Endothelial cell of umbilical vein (primary cell): Measurements from ENCODE around the gene TMEM62. TPM values are rescaled to one million over a fixed set of nuclear protein-coding genes. Genes with fewer than 3 reads are reported as not detected.

Source experiments
- BruUV-seq: library from RNA; stranded (reverse); fragments of 400-500 nt; replicated peaks from 2 replicates; lab custom pipeline; 2021; lab: Mats Ljungman, UMichigan
- CTCF ChIA-PET: fragments of 300-600, 350-600 bp; sonication (Branson Sonifier 250); formaldehyde crosslinking; loops from one replicate; lab custom pipeline; 2021; ENCODE audit warnings: antibody characterized with exemption, inconsistent platforms; lab: Charles Lee
- POLR2A ChIA-PET: fragments of 300-600, 350-600 bp; sonication (Branson Sonifier 250); formaldehyde crosslinking; loops from one replicate; lab custom pipeline; 2021; ENCODE audit warnings: antibody characterized with exemption, inconsistent platforms; lab: Charles Lee
- DNase-seq: peaks from one replicate; pipeline ENCODE4 v3.0.0-alpha.2; 2011; ENCODE audit warnings: low read depth, low spot score
- FAIRE-seq: peaks from 2 replicates; lab custom pipeline; 2011; peaks lifted over from hg19 to GRCh38; lab: Jason Lieb, UNC
- H2AFZ ChIP-seq: 2 replicates; pipeline ENCODE4 v1.6.0; 2012; ENCODE audit warnings: low read depth, low read length, control low read depth, inconsistent platforms
- H3K27ac ChIP-seq: 2 replicates; pipeline ENCODE4 v1.5.1; 2011; ENCODE audit warnings: low read depth, mild to moderate bottlenecking, control low read depth, low read length, moderate library complexity; ENCODE audit not compliant: insufficient read depth
- H3K27me3 ChIP-seq, 2 experiments: 2 replicates each; pipeline versions ENCODE4 v1.6.0 to v1.6.1; 2011; ENCODE audit warnings: low read length in 2 of 2, mixed read lengths in 1 of 2; ENCODE audit not compliant: control insufficient read depth in 2 of 2, insufficient read depth in 2 of 2
- H3K36me3 ChIP-seq, 2 experiments: 2 replicates in 1 of 2; 3 replicates in 1 of 2; pipeline ENCODE4 v1.5.1; 2011; ENCODE audit warnings: low read length in 2 of 2, mild to moderate bottlenecking in 1 of 2, moderate library complexity in 1 of 2; ENCODE audit not compliant: control insufficient read depth in 2 of 2, insufficient read depth in 2 of 2; ENCODE audit errors: extremely low read depth in 1 of 2
- H3K4me1 ChIP-seq: 3 replicates; pipeline ENCODE4 v1.5.1; 2011; ENCODE audit warnings: mild to moderate bottlenecking, low read length; ENCODE audit not compliant: control insufficient read depth, insufficient read depth; ENCODE audit errors: extremely low read depth
- H3K4me2 ChIP-seq: 2 replicates; pipeline ENCODE4 v1.6.1; 2011; ENCODE audit warnings: low read length, control low read depth, mixed read lengths; ENCODE audit not compliant: insufficient read depth
- H3K4me3 ChIP-seq, 3 experiments: fragments of 200-600 bp in 1 of 3; sonication (generic), shearing (Covaris generic) in 1 of 3; replicated peaks in 1 of 3; 2 replicates each; pipeline ENCODE4 v1.5.1; 2011 to 2016; ENCODE audit warnings: control low read depth in 3 of 3, low read length in 3 of 3, mild to moderate bottlenecking in 2 of 3, inconsistent platforms in 1 of 3, low read depth in 1 of 3, moderate library complexity in 1 of 3; ENCODE audit not compliant: insufficient read depth in 1 of 3
- H3K79me2 ChIP-seq: 2 replicates; pipeline ENCODE4 v1.6.0; 2012; ENCODE audit warnings: low read length, inconsistent platforms; ENCODE audit not compliant: control insufficient read depth, insufficient read depth
- H3K9ac ChIP-seq: replicated peaks from 2 replicates; pipeline ENCODE3; 2011; ENCODE audit warnings: low read length, control low read depth; ENCODE audit not compliant: insufficient read depth; ENCODE audit errors: extremely low read depth
- H3K9me1 ChIP-seq: replicated peaks from 3 replicates; pipeline ENCODE4 v1.6.0; 2011; ENCODE audit warnings: mild to moderate bottlenecking, low read length; ENCODE audit not compliant: control insufficient read depth, insufficient read depth; ENCODE audit errors: extremely low read depth
- H3K9me3 ChIP-seq: replicated peaks from 2 replicates; pipeline ENCODE4 v1.5.1; 2012; ENCODE audit warnings: low read length, inconsistent platforms; ENCODE audit not compliant: control insufficient read depth, insufficient read depth
- H4K20me1 ChIP-seq: replicated peaks from 2 replicates; pipeline ENCODE3; 2011; ENCODE audit warnings: mild to moderate bottlenecking, low read length; ENCODE audit not compliant: control insufficient read depth, insufficient read depth; ENCODE audit errors: extremely low read depth
- CTCF ChIP-seq, 2 donors: IDR thresholded peaks; 1 replicate in 1 of 2; 2 replicates in 1 of 2; pipeline ENCODE4 v1.5.1; 2011; ENCODE audit warnings: low read length in 2 of 2, mild to moderate bottlenecking in 2 of 2, moderate library complexity in 2 of 2, control low read depth in 1 of 2, inconsistent platforms in 1 of 2, low read depth in 1 of 2; ENCODE audit not compliant: insufficient read depth in 1 of 2; ENCODE audit errors: extremely low read depth in 1 of 2
- EZH2 ChIP-seq: IDR thresholded peaks from 2 replicates; pipeline ENCODE4 v1.6.1; 2012; ENCODE audit warnings: borderline replicate concordance, low read depth, mild to moderate bottlenecking, moderate library complexity, low read length, inconsistent platforms; ENCODE audit not compliant: severe bottlenecking
- FOS ChIP-seq: IDR thresholded peaks from 2 replicates; pipeline ENCODE4 v1.6.1; 2011; ENCODE audit warnings: mild to moderate bottlenecking, low read length, moderate library complexity, borderline replicate concordance; ENCODE audit not compliant: insufficient read depth
- GATA2 ChIP-seq: IDR thresholded peaks from 2 replicates; pipeline ENCODE4 v1.7.0; 2011; ENCODE audit warnings: low read depth, mild to moderate bottlenecking, moderate library complexity, mixed read lengths, low read length; ENCODE audit not compliant: insufficient read length, insufficient read depth
- JUN ChIP-seq: IDR thresholded peaks from 2 replicates; pipeline ENCODE4 v1.6.1; 2011; ENCODE audit warnings: borderline replicate concordance, low read depth; ENCODE audit not compliant: insufficient read length, insufficient read depth
- MAX ChIP-seq: IDR thresholded peaks from 2 replicates; pipeline ENCODE4 v1.6.1; 2011; ENCODE audit not compliant: insufficient read depth, insufficient read length
- MYC ChIP-seq: IDR thresholded peaks from one replicate; pipeline ENCODE4 v1.6.1; 2011; ENCODE audit warnings: mild to moderate bottlenecking, low read depth, low read length
- POLR2A ChIP-seq: IDR thresholded peaks from 2 replicates; pipeline ENCODE4 v1.6.1; 2012; ENCODE audit warnings: low read depth, mild to moderate bottlenecking, control low read depth, low read length
- POLR2AphosphoS5 ChIP-seq: IDR thresholded peaks from 2 replicates; pipeline ENCODE4 v1.6.1; 2012; ENCODE audit warnings: low read depth, mild to moderate bottlenecking, control low read depth, low read length, moderate library complexity; ENCODE audit not compliant: insufficient read depth
- dilution Hi-C: fragments of 300-500 bp; cut with MboI; formaldehyde crosslinking; loops from one replicate; pipeline ENCODE4 v1.15.0; 2019; ENCODE audit warnings: low sequenced_read_pairs; ENCODE audit not compliant: extremely low pct_ligation_motif_present
- intact Hi-C: fragments of 100-400 bp; cut with micrococcal nuclease; formaldehyde crosslinking; loops from one replicate; pipeline ENCODE4 v1.10.0; 2022
- polyA plus RNA-seq, 4 experiments: library from polyadenylated mRNA; depleted of rRNA in 3 of 4; stranded (reverse) in 3 of 4; unstranded in 1 of 4; fragments of >200 nt; gene quantifications; 2 replicates each; pipeline versions ENCODE4 v1.2.1 to v1.2.3, GENCODE V29; 2011 to 2012; ENCODE audit warnings: missing spikeins in 1 of 4
- total RNA-seq: library from RNA; stranded (reverse); gene quantifications from 2 replicates; pipeline ENCODE4 v1.2.3, GENCODE V29; 2021

The TMEM62 gene
- total and polyA plus RNA-seq, 2 donors (not counting 3 experiments of a cell fraction or from before 2014, with no cell fraction given): 10.4 to 22.2 TPM

- CTCF ChIA-PET: interaction anchor here (1.2 kb wide), 1 partner anchor 159 kb away, joined by 3 read pairs; no protein-coding TSS in a partner anchor
- BruUV-seq: no TSS peak
Observed at GRCh38 chr15:43126356-43126755, 7.0 kb upstream of the TMEM62 start.

GRCh38 chr15:43127752-43128151 lies 5.6 kb upstream of the TMEM62 start:
- intact Hi-C loops: no loop called here
- no peak overlapping the region for H3K4me3 ChIP-seq
- DNase-seq (no peak), FAIRE-seq (no peak)
- BruUV-seq: no TSS peak
- no peaks in the 10 kb centered on the region for H3K79me2 ChIP-seq
- H3K27ac ChIP-seq: no peak overlapping the region
- no peaks in the 10 kb centered on the region for H3K9me3 ChIP-seq
- no peak overlapping the region for H3K9ac ChIP-seq
- H3K36me3 ChIP-seq: no peaks in the 10 kb centered on the region
- ChIA-PET CTCF (no interaction called here), POLR2A (no interaction called here)
- TF ChIP-seq MYC (no peak), POLR2AphosphoS5 (no peak), POLR2A (no peak), MAX (no peak), CTCF (IDR thresholded peaks at IDR 0.05; ENCODE audit: extremely low read depth in 1 of 2, insufficient read depth in 1 of 2, low read depth in 1 of 2, low read length in 2 of 2) (no peak), JUN (no peak), FOS (no peak), GATA2 (no peak), EZH2 (no peak)
- no peaks in the 10 kb centered on the region for H4K20me1 ChIP-seq
- H2AFZ ChIP-seq: no peak overlapping the region
- H3K4me2 ChIP-seq: no peak overlapping the region
- dilution Hi-C loops: no loop called here
- H3K9me1 ChIP-seq: no peaks in the 10 kb centered on the region
- H3K4me1 ChIP-seq: peaks cover 7% of the 10 kb centered on the region
- H3K27me3 ChIP-seq: no peaks in the 10 kb centered on the region

More at GRCh38 chr15:43126356-43126755, 7.0 kb upstream of the TMEM62 start:
- Histone ChIP-seq H3K9me1 (no peaks in the 10 kb centered on the region), H3K27me3 (no peaks in the 10 kb centered on the region), H3K4me2 (no peak overlapping the region), H3K4me1 (peaks cover 6% of the 10 kb centered on the region), H4K20me1 (no peaks in the 10 kb centered on the region), H3K36me3 (no peaks in the 10 kb centered on the region), H3K79me2 (no peaks in the 10 kb centered on the region), H3K9me3 (no peaks in the 10 kb centered on the region), H2AFZ (no peak overlapping the region), H3K4me3 (no peak overlapping the region), H3K9ac (no peak overlapping the region), H3K27ac (no peak overlapping the region)
- DNase-seq (no peak), FAIRE-seq (no peak)
- intact Hi-C loops (no loop called here), dilution Hi-C loops (no loop called here)
- TF ChIP-seq POLR2A (no peak), MAX (no peak), GATA2 (no peak), MYC (no peak), POLR2AphosphoS5 (no peak)
- POLR2A ChIA-PET: no interaction called here
